ENCODE results near the gene SNRPB. TPM values are rescaled to one million over a fixed set of nuclear protein-coding genes. Genes with fewer than 3 reads are reported as not detected.

Gene SNRPB
- total and polyA plus RNA-seq, 2 of the 13 experiments (the other 11 are each of a cell fraction or from before 2014, with no cell fraction given), result 473 to 844 TPM

GRCh38 chr20:2475850-2476741 is 5.5 kb upstream of the SNRPB start (continued):
- TF ChIP-seq ZBTB4 (CRISPR knock-in tag; IDR thresholded peaks at IDR 0.05; ENCODE audit: borderline replicate concordance) (peak; percentile 99; the same call in 1 of the 2 replicates), ATF2 (CRISPR knock-in tag; IDR thresholded peaks at IDR 0.05) (peak; percentile 71), TEAD3 (CRISPR knock-in tag; optimal IDR thresholded peaks at IDR 0.05; ENCODE audit: borderline replicate concordance) (peak; percentile 74), TP53 (CRISPR knock-in tag; conservative IDR thresholded peaks at IDR 0.05) (no peak), MTA3 (CRISPR knock-in tag; IDR thresholded peaks at IDR 0.05) (no peak), ZNF567 (CRISPR knock-in tag; IDR thresholded peaks at IDR 0.05; ENCODE audit: borderline replicate concordance) (peak; percentile 31), ZNF572 (CRISPR knock-in tag; IDR thresholded peaks at IDR 0.05) (0 out of 2 replicates have a peak, but pooled peaks have one; percentile 40), ZMYM3 (CRISPR knock-in tag; IDR thresholded peaks at IDR 0.05) (0 out of 2 replicates have a peak, but pooled peaks have one; percentile 33), PTBP1 (IDR thresholded peaks at IDR 0.05; ENCODE audit: low read depth, low read length, poor library complexity, severe bottlenecking) (no peak), NFKB2 (CRISPR knock-in tag; IDR thresholded peaks at IDR 0.05; ENCODE audit: borderline replicate concordance) (peak; percentile 95), KLF9 (CRISPR knock-in tag; IDR thresholded peaks at IDR 0.05; ENCODE audit: low read depth) (no peak), HMG20A (CRISPR knock-in tag; IDR thresholded peaks at IDR 0.05; ENCODE audit: borderline replicate concordance) (peak; percentile 81), HMGXB3 (CRISPR knock-in tag; IDR thresholded peaks at IDR 0.05; ENCODE audit: borderline replicate concordance) (peak; percentile 92), NR1H2 (CRISPR knock-in tag; IDR thresholded peaks at IDR 0.05; ENCODE audit: borderline replicate concordance, low read depth) (peak; percentile 53; the same call in 1 of the 2 replicates), RXRB (CRISPR knock-in tag; IDR thresholded peaks at IDR 0.05; ENCODE audit: borderline replicate concordance) (peak; percentile 80), SMARCC2 (IDR thresholded peaks at IDR 0.05) (no peak), HOXA7 (CRISPR knock-in tag; IDR thresholded peaks at IDR 0.05) (no peak), ZNF296 (CRISPR knock-in tag; conservative IDR thresholded peaks at IDR 0.05) (no peak), KDM4B (CRISPR knock-in tag; IDR thresholded peaks at IDR 0.05) (peak; percentile 63; the same call in 1 of the 2 replicates), HNRNPUL1 (IDR thresholded peaks at IDR 0.05; ENCODE audit: low read depth, low read length) (no peak), FOXM1 (CRISPR knock-in tag; IDR thresholded peaks at IDR 0.05) (no peak)
